Stimulated activated CD4-positive, alpha-beta T cell treated with anti-CD3 and anti-CD28 coated beads, Interleukin-15, amount 100 ng/mL, for 24 hours (primary cell): ENCODE results near the gene TFR2.

Experiments used
- DNase-seq: peaks from one replicate; pipeline ENCODE4 v3.0.0-alpha.2; 2020

TFR2 gene

DNA sequence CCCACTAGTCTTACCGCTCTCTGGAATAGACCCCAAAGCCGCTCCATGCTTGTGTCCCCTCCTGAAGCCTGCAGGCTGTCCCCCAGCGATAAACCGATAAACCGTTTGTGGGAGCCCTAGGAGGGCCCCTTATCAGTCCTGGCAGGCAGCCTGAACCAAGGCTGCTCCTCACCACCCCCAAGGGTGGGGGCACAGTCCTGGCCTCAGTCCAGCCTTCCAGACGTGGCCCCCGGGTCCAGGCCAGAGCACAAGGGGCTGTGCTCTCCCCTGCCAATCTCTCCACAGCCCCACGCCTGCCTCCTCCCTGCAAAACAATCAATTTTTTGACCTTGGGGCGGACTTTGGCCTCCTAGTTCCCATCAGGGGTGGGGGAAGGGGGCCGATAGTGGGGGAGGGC lies at the start of gene TFR2:
Gene TFR2 (minus strand): TSS at position 90 of the 397 bp plus-strand sequence. CDS start 43 bp downstream, at position 47.
- DNase-seq: no peak

DNA sequence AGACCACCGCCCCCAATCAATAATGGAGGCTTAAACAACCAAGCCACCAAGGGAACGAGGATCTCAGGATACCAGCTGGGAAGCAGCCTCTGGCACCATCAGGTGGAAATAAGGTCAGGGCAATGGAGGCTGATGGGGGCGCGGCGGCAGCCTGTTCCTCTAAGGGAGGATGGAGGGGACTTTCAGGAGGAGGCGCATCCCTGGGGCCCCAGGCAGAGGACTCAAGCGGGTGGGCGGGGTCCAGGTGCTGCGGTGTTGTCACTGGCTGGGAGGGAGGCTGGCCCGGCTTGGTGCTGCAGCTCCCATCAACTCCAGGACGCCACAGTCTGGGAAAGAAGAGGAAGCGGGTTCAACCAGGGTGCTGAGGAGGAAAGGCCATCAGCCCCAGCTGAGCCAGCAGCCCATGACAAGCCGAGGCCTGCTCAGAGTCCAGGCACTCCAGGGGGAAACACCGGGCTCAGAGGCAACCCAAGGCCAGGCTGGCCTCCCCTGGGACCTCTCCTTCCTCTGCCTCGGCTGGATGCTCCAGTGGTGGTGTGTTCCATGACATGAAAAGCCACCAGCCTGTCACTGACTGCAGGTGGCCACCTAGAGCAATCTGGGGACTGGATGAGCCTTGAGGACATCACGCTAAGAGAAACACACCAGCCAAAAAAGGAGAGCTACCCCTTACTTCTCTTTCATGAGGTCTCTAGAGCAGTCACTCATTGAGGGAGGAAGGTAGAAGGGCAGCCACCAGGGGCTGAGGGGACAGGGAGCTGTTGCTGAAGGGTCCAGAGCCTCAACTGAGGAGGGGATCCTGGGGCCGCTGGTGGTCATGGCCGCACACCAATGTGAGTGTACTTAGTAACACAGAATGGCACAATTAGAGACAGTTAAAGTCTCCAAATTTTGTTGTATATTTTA lies 48.1 kb upstream of the TFR2 start:
- DNase-seq: no peak

DNA sequence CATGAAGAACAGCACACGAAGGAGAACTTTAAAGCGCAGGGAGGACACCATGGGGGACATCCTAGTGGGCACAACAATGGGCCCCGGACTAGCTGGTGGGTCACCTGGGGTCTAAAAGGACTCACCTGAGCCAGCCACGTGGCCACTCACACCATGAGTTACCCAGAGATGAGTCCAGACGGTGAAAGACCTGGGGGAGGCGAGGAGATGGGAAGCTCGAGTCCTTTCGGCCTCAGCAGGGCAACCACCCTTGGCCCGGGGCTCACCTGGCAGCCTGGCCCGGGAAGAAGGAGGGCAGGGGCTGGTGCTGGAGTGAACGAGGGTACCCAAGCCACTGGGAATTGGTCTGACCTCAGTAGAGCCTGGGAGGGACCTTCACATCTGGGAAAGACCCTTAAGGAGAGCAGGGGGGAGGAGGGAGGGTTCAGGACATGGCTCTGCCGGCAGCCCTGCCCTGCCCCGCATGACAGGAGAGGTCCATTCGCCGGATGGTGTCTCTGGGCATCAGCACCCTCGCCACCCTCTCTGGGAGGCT lies 47.0 kb upstream of the TFR2 start:
- no peak for DNase-seq

GRCh38 chr7:100687751-100688300 lies 46.5 kb upstream of the TFR2 start:
- no peak for DNase-seq

GRCh38 chr7:100687261-100687660 lies 45.9 kb upstream of the TFR2 start:
- no peak for DNase-seq

DNA sequence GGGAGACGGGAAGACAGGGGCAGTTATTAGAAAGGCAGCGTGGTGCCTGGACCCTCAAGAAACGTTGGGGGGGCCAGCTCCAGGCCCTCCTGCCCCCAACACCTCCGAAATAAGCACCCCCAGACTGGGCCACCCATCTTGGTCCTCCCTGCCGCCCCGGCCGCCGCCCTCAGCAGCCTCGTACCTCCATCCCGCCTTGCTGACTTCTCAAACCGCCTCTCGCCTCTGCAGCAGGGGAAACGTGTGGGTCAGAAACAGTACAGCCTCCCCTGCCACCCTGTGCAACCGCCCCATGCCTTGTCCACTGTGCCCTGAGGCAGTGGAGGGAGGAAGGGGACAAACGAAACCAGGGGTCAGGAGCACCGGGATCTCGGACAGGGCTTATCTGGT lies 45.5 kb upstream of the TFR2 start:
- DNase-seq: no peak

DNA sequence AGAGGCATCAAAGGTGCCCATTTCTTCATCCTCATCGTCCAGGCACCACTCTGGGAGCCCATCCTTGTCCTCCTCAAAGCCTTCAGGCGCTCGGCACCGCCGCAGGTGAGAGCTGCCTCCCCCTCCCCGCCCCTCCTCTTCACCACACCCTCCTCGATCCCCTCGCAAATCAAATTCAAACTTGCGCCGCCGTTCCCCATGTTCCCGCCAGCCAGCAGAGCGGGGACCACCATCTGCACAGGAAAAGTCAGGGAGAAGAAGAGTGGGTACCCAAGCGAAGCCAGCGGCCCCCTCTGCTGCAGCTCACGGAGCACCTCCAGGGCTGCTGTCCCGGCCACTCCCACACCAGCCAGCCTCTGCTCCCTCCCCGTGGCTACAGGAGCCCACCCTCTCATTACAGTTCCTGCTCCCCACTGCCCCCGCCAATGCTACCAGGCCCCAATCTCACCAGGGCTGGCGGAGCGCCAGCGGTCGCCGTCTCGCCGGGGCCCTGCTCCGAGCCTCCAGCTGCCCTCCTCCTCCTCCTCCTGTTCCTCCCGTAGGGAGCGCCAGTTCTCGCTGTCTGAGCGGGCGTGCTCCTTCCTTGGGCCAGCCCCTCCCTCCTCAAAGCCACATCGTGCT lies 45.0 kb upstream of the TFR2 start:
- DNase-seq: no peak

GRCh38 chr7:100685631-100686145 lies 44.3 kb upstream of the TFR2 start:
- no peak for DNase-seq

DNA sequence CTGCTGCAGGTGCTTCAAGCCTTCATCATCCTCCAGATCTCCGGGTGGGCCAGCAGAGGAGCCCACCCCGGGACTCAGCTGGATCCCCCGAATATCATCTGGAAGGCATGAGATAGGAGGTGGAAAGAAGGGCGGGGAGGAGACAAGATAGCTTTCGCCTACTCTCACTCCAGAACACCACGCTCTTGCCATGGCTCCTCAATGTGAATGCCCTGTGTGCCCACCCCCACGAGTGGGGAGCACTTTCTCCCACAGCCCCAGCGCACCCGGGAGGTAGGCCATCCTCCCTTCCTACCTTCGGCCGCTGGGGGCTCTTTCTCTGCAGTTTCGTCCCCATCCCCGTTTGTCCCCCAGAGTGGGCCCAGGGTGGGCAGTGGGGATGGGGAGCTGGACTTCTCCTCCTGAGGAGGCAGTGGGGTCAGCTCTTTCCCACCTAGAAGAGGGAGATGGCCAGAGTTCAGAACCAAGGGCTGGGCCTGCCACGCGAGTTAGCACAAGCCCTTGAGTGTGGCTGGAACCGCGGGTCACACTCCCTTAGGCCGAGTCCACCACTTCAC lies 43.8 kb upstream of the TFR2 start:
- DNase-seq: no peak

- no peak for DNase-seq
These were observed 43.2 kb upstream of the TFR2 start for GRCh38 chr7:100684534-100685042.

GRCh38 chr7:100683659-100684533 lies 42.5 kb upstream of the TFR2 start:
- no peak for DNase-seq

- DNase-seq: no peak
These were observed 41.8 kb upstream of the TFR2 start for GRCh38 chr7:100682991-100683658.

DNA sequence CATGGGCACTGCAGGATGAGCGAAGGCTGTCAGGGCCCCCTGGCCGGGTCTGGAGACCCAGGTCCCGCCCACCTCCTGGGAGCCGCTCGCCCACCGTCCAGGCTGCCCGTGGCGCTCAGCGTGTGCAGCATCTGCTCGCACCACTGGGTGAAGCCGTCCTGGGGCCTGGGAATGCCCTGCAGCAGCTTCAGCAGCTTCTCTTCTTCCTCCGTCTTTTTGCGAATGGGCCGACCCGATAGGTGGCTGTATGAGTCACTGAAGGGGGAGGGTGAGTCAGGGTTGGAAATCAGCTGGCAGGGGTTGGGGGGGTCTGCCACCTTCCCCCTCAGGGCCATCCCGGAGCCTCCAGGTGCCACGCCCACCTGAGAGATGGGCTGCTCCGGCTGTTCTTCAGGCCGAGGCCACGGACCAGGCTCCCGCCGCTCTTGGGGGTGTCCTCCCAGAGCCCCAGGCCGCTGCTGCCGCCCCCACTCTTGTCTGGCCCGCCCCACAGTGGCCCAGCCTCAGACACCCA lies 40.9 kb upstream of the TFR2 start:
- DNase-seq: peak; percentile 43

- DNase-seq: no peak
These were observed 40.3 kb upstream of the TFR2 start for GRCh38 chr7:100681491-100682227.

DNA sequence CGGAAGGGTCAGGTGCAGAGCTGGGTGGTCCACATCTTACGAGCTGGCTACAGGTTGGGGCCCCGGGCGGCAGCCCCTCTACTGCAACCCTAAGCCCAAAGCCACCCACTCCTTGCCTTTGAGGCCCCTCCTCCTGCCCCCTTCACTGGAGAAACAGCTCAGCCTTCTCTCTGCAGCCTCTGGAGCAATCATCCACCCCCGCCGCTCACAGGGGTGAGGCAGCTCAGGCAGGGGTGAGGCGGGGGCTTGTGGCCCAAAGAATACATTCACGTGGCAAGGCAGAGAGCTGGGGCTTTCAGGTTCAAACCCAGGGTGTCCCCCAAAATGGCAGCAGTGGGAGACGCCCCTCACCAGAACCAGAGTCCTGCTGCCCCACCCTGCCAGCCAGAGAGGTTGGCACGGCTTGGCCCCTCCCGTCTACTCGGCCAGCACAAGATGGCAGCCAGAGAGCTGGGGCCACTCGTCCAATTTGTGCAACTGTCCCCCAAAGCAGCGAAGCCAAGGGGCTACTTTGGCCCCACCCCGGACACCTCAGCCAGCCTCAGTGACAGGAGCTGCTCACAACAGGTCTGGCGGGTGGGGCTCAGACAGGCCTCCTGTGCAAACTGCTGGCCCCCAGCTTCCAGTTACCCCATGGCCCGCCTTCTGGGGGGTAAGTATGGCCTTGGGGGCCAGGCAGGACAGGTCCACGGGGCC lies 39.4 kb upstream of the TFR2 start:
- DNase-seq: peak; percentile 23

GRCh38 chr7:100679927-100680575 lies 38.7 kb upstream of the TFR2 start:
- DNase-seq: peak; percentile 5

DNA sequence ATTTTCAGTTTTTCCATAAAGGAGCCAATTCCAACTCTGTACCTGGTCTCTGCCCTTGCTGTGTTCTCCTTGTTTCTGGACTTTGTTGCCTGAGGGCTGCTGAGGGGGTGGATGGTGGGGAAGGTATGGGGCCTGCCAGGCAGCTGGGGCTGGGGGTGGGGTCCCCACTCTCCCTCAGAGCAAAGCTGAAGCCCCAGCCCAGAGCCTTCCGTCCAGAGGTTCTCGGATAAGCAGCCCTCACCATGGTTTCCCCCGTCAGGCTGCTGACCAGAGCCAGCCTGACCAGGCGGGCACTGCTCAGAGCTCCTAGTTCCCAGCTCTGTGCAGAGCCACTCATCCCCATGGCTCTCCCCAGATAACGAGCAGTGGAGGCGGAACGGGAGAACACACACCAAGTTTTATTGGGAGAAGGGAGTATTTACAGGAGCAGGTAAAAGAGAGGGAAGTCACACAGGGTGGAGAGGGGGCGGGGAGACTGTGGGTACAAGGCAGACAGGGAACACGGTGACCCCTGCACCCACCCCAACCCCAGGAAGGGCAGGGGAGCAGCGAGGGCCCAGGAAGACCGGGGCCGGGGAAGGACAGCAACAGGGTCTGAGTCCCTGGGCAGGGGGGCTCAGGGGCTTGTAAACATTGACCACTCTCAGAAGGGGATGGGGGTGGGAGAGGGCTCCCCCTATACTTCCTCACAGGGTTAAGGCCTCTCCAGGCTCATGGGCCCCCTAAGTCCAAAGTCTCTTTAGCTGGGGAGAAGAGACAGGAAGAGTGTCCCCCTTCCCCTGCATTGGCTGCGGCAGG lies 38.0 kb upstream of the TFR2 start:
- no peak for DNase-seq

GRCh38 chr7:100678291-100678984 lies 37.1 kb upstream of the TFR2 start:
- no peak for DNase-seq
